Smooth muscle cell (in vitro differentiated cells): ENCODE data around the gene TGFBR2. TPM values are rescaled to one million over a fixed set of nuclear protein-coding genes. Genes with fewer than 3 reads are reported as not detected.

Experiments used
- DNase-seq: peaks from one replicate; lab custom pipeline; 2025; ENCODE audit not compliant: unreplicated experiment; lab: John Stamatoyannopoulos, UW
- H2AFZ ChIP-seq: fragments of 200-600 bp; sonication (generic); 2 replicates; pipeline ENCODE4 v1.6.0; 2016; ENCODE audit warnings: antibody characterized with exemption, low read depth, mild to moderate bottlenecking
- H3F3A ChIP-seq: fragments of 200-600 bp; sonication (generic); 2 replicates; pipeline ENCODE4 v1.6.0; 2017; ENCODE audit warnings: antibody characterized with exemption, low read depth
- H3K27ac ChIP-seq: fragments of 200-600 bp; sonication (generic); 2 replicates; pipeline ENCODE4 v1.5.1; 2016; ENCODE audit warnings: low read depth, mild to moderate bottlenecking
- H3K27me3 ChIP-seq: fragments of 200-600 bp; sonication (generic); 2 replicates; pipeline ENCODE4 v1.6.1; 2016; ENCODE audit warnings: low read depth, mild to moderate bottlenecking
- H3K36me3 ChIP-seq: fragments of 200-600 bp; sonication (generic); 2 replicates; pipeline ENCODE4 v1.5.1; 2016; ENCODE audit warnings: low read depth
- H3K4me1 ChIP-seq: fragments of 200-600 bp; sonication (generic); 2 replicates; pipeline ENCODE4 v1.5.1; 2016; ENCODE audit warnings: low read depth
- H3K4me2 ChIP-seq: fragments of 200-600 bp; sonication (generic); 2 replicates; pipeline ENCODE4 v1.6.0; 2016; ENCODE audit warnings: mild to moderate bottlenecking
- H3K4me3 ChIP-seq: fragments of 200-600 bp; sonication (generic); 2 replicates; pipeline ENCODE4 v1.5.1; 2016; ENCODE audit warnings: mild to moderate bottlenecking
- H3K79me2 ChIP-seq: fragments of 200-600 bp; sonication (generic); 2 replicates; pipeline ENCODE4 v1.6.0; 2016; ENCODE audit warnings: low read depth, mild to moderate bottlenecking
- H3K9ac ChIP-seq: fragments of 200-600 bp; sonication (generic); 2 replicates; pipeline ENCODE4 v1.6.0; 2016; ENCODE audit warnings: low read depth
- H3K9me3 ChIP-seq: fragments of 200-600 bp; sonication (generic); replicated peaks from 2 replicates; pipeline ENCODE4 v1.5.1; 2016; ENCODE audit warnings: low read depth
- H4K20me1 ChIP-seq: fragments of 200-600 bp; sonication (generic); 2 replicates; pipeline ENCODE4 v1.6.0; 2016; ENCODE audit warnings: low read depth
- WGBS: methylation state at CpG from one replicate; pipeline ENCODE4 v1.1.7; 2016; ENCODE audit warnings: low lambda C conversion rate; 5-methylcytosine and 5-hydroxymethylcytosine counted together
- polyA plus RNA-seq: library from polyadenylated mRNA; unstranded; fragments of >200 nt; fragmentation: Nextera tagmentation; extraction: Ambion mirVana; gene quantifications from 2 replicates; pipeline ENCODE4 v1.2.1, GENCODE V29; 2016
- total RNA-seq: library from RNA; depleted of rRNA; stranded (reverse); fragments of >200 nt; gene quantifications from 2 replicates; pipeline ENCODE4 v1.2.3, GENCODE V29; 2014
- TF ChIP-seq, protein P1 (sequence below): fragments of 200-600 bp; sonication (generic); IDR thresholded peaks from 2 replicates; pipeline ENCODE4 v1.5.1; 2017; ENCODE audit warnings: borderline replicate concordance, mild to moderate bottlenecking, antibody characterized with exemption; ENCODE audit not compliant: insufficient read depth, poor library complexity, severe bottlenecking

Gene TGFBR2
- total and polyA plus RNA-seq, 2 experiments from 2014 or later = 39.6 to 53.7 TPM

DNA sequence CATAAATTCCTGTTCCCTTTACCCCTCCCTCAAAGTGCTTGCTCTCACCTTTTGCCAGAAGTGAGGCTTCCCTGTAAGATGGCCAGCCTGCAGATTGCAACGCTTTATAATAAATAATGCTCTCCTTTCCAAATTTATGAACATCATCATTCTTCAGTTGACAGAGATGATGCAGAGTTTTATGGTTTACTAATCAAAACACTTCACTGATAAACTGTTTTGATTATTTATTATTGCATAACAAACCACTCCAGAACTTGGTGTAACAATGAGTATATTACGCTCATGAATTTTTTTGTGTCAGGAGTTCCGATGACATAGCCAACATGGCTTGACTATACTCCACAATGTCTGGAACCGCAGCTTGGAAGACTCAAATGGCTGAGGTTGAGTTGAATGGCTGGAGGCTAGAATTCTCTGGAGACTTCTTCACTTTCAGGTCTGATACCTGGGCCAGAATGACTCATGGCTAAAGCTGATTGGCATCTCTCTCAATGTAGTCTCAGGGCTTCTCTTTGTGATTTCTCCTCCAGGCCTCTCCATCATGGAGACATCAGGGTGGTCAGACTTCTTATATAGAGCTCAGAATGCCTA lies 27.3 kb upstream of the TGFBR2 start:
- H3K27me3 ChIP-seq = no peaks in the 10 kb centered on the region
- H3K27ac ChIP-seq = peak overlapping the region; percentile 38
- no peak for DNase-seq
- H3K4me3 ChIP-seq = no peak overlapping the region
- H3K4me1 ChIP-seq = peaks cover 7% of the 10 kb centered on the region
- no peaks in the 10 kb centered on the region for H3K9me3 ChIP-seq
- no peak overlapping the region for H3K4me2 ChIP-seq
- no peak overlapping the region for H2AFZ ChIP-seq
- TF ChIP-seq, protein P1, sequence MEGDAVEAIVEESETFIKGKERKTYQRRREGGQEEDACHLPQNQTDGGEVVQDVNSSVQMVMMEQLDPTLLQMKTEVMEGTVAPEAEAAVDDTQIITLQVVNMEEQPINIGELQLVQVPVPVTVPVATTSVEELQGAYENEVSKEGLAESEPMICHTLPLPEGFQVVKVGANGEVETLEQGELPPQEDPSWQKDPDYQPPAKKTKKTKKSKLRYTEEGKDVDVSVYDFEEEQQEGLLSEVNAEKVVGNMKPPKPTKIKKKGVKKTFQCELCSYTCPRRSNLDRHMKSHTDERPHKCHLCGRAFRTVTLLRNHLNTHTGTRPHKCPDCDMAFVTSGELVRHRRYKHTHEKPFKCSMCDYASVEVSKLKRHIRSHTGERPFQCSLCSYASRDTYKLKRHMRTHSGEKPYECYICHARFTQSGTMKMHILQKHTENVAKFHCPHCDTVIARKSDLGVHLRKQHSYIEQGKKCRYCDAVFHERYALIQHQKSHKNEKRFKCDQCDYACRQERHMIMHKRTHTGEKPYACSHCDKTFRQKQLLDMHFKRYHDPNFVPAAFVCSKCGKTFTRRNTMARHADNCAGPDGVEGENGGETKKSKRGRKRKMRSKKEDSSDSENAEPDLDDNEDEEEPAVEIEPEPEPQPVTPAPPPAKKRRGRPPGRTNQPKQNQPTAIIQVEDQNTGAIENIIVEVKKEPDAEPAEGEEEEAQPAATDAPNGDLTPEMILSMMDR = no peak
- 77% methylated on average over 4 of the region's 4 CpGs for WGBS
- H4K20me1 ChIP-seq = no peaks in the 10 kb centered on the region
- no peak overlapping the region for H3K9ac ChIP-seq
- no peaks in the 10 kb centered on the region for H3K36me3 ChIP-seq
- H3K79me2 ChIP-seq = no peaks in the 10 kb centered on the region
- H3F3A ChIP-seq = no peaks in the 10 kb centered on the region

DNA sequence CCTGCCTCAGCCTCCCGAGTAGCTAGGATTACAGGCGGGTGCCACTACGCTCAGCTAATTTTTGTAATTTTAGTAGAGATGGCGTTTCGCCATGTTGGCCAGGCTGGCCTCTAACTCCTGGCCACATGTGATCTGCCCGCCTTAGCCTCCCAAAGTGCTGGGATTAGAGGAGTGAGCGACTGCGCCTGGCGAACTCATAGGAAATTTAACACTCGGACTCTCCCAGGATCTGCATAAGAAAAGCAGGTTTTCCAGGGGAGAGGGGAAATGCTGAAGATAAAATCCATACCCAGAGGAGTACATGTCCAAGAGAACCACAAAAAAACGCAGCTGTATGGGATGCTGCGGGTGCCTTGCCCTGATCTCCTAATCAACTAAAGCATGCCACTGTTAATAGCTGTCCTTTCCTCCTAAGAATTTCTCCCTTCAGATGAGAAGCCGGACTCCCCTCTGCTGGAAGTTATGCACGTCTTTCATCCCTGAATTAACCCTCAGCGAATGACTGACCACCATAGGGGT lies 25.3 kb upstream of the TGFBR2 start:
- 88% methylated on average over 15 of the region's 15 CpGs for WGBS
- peaks cover 7% of the 10 kb centered on the region for H3K4me1 ChIP-seq
- TF ChIP-seq, protein P1 = no peak
- no peak for DNase-seq
- H3K27me3 ChIP-seq = no peaks in the 10 kb centered on the region
- no peaks in the 10 kb centered on the region for H3F3A ChIP-seq
- H2AFZ ChIP-seq = no peak overlapping the region
- no peak overlapping the region for H3K9ac ChIP-seq
- H3K9me3 ChIP-seq = no peaks in the 10 kb centered on the region
- H3K27ac ChIP-seq = no peak overlapping the region
- no peaks in the 10 kb centered on the region for H3K79me2 ChIP-seq
- no peak overlapping the region for H3K4me2 ChIP-seq
- no peaks in the 10 kb centered on the region for H3K36me3 ChIP-seq
- H4K20me1 ChIP-seq = no peaks in the 10 kb centered on the region
- H3K4me3 ChIP-seq = no peak overlapping the region

DNA sequence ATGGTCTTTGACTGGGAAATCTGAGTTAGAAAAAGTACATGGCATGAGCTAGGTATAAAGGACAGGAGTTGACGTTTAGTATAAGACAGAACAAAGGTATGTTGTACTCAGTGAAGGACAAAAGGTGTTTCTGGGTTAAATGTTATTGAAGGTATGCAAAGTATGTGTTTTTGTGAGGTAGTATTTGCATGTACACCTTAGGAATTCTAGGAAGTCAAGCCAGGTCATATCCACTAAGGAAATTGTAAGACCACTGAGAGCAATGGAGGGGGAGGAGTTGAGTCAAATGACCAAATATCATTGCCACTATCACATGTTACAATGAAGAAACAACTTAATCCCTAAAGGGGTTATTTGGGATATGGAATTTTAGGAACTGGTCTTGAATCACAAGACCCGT lies 24.4 kb upstream of the TGFBR2 start:
- no peak overlapping the region for H3K9ac ChIP-seq
- no peaks in the 10 kb centered on the region for H3K79me2 ChIP-seq
- H4K20me1 ChIP-seq = no peaks in the 10 kb centered on the region
- no peaks in the 10 kb centered on the region for H3K36me3 ChIP-seq
- H3K4me3 ChIP-seq = no peak overlapping the region
- H3K27ac ChIP-seq = no peak overlapping the region
- H3K27me3 ChIP-seq = no peaks in the 10 kb centered on the region
- peaks cover 4% of the 10 kb centered on the region for H3K4me1 ChIP-seq
- H3K4me2 ChIP-seq = no peak overlapping the region
- no peak for DNase-seq
- no peak overlapping the region for H2AFZ ChIP-seq
- WGBS = 76% methylated on average over 2 of the region's 2 CpGs
- H3K9me3 ChIP-seq = no peaks in the 10 kb centered on the region
- no peaks in the 10 kb centered on the region for H3F3A ChIP-seq
- TF ChIP-seq, protein P1 = no peak

DNA sequence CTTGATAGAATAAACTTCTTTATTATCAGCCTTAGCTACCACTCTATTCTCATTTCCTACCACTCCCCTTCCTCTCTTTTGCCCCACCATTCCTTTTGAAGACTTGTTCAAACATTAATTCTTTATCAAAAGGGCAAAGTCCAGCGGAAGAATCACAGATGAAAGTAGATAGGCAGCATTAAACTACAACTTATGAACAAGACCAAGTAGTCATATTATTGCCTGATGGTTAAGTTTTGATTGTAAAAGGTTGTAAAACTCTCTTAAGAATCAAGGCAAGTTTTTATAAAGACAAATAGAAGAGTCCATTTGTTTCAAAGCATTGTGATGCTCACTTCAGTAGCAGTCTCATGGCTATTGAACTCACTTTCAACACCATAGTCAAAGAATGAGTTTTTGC lies 22.4 kb upstream of the TGFBR2 start:
- WGBS = 95% methylated on average over 1 of the region's 1 CpG
- peak overlapping the region; percentile 15 for H2AFZ ChIP-seq
- H4K20me1 ChIP-seq = no peaks in the 10 kb centered on the region
- DNase-seq = no peak
- H3K9me3 ChIP-seq = no peaks in the 10 kb centered on the region
- no peaks in the 10 kb centered on the region for H3K4me1 ChIP-seq
- no peak overlapping the region for H3K27ac ChIP-seq
- H3F3A ChIP-seq = no peaks in the 10 kb centered on the region
- H3K27me3 ChIP-seq = no peaks in the 10 kb centered on the region
- no peak overlapping the region for H3K9ac ChIP-seq
- TF ChIP-seq, protein P1 = no peak
- H3K4me3 ChIP-seq = no peak overlapping the region
- H3K79me2 ChIP-seq = no peaks in the 10 kb centered on the region
- H3K36me3 ChIP-seq = no peaks in the 10 kb centered on the region
- H3K4me2 ChIP-seq = no peak overlapping the region
